Anterior cingulate cortex (tissue), 58 donors: ENCODE results near the gene ARPIN.
"Not testable (repeated sequence)": the region's sequence is repeated elsewhere in the genome, so short reads cannot be mapped to it uniquely, and the experiment has no call there.

Experiments
- DNase-seq, 58 donors: peaks; one replicate each; lab custom pipeline; 2025; lab: John Stamatoyannopoulos, UW

ARPIN gene

DNA sequence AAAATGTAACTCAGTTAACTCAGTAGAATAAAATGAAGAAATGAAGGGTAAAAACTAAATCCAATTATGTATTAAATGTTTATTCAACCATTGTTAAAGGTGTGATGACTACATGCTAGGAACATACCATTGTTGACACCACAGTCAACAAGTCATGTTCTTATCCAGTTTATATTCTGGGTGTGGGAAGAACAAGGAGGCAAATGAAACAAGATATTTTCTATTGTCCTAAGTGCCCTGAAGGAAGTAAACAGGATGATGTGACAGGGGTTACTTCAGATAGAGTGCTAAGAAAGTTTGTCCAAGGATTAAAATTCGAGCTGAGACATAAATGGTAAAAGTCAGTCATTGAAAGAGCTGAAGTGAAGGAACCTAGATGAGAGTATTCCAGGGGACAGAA lies 32.0 kb downstream of the ARPIN start:
- no peak for DNase-seq

DNA sequence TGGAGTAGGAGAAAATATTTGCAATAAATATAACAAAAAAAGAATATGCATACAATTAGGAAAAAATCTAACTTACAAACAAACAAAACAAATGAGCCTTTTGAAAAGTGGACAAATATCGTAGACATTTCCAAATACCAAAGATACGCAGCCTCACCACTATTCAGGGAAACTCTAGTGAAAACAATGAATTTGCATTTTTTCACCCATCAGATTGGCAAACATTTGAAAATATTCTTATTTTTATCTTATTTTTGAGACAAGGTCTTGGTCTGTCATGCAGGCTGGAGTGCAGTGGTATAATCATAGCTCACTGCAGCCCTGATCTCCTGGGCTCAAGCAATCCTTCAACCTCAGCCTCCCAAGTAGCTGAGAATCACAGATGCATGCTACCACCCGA lies 34.4 kb downstream of the ARPIN start:
- DNase-seq = no peak

DNA sequence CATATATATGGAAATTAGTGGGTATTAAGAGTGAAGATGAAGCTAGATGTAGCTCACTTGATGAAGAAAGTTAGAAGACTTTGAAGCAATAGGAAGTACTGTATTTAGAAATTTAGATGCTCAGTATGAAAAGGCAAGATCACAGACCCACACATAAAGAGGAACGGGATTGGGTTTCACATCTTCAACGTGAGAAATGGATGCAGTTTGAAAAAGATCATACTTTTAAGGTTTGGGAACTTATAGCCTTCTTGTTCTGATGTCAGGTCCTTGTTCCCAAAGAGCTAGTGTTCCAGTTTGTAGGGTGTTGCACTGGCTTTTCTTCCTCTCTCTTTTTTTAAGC lies 35.7 kb downstream of the ARPIN start:
- DNase-seq = no peak

DNA sequence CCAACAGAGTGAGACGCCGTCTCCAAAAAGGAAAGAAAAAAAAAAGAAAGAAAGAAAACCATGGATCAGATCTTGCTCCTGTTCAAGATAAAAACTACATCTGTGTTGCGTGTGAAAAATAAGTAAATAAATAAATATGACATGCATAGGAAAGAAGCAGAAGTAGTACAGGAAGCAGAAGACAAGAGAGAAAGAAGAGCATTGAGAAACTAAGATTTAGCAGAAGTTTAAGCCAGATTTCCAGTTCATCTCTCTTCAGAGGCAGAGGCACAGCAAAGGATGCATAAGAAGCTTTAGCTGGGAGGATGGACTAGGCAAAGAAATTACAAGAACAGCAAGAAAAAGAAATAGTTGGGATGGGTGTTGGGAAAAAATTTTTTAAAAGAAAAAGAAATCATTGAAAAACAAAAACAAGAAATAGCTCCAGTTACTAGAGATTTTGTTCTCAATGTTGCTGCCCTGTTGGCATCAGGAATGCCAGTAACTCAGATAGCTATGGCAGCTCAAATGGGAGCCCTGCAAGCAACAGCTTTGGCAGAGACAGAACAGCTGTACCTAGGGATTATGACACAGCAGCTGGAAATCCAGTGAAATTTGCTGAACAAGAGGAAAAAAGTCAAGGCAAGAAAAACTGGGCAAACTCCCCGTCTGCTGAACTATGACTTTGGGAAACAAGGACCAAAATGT lies 36.2 kb downstream of the ARPIN start:
- no peak for DNase-seq

DNA sequence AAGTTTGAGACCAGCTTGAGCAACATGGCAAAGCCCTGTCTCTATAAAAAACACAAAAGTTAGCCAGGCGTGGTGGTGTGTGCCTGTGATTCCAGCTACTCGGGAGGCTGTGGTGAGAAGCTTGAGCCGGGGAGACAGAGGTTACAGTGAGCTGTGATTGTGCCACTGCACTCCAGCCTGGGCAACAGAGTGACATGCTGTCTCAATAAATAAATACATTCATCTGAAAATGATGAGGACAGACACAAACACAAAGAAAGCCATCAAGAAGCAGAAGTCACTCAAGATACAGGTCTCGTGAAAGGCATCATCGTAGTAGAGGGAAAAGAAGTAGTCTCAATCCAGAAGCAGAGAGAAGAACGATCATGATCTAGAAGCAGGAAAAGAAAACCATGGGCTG lies 37.0 kb downstream of the ARPIN start:
- DNase-seq = no peak

DNA sequence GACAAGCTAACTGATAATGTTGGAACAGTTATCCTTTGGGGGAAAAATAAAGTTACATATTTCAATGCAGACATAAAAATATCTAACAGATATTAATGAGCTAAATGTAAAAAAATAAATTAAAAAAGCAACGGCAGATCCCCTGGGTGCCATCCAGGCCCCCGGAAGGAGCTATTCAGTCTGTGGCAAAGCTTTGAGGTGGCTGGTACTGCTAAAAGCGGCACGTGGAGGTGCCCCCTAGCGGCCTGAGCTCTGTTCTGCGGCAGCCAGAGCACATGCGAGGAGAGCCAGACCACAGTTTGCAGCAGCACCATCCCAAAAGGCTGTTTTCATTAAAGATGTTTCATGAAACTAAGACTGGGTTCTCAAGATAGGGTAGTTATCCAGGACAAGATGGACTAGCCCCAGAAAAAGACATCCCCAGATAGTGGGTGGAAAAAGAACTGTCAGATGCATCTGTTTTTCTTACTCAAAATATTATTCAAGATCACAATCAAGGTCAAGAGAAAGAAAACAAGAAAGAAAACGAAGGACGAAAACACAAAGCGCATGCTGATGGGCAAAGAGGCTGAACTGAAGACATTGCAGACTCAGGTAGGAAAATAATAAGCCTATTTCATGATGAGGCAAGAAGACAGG lies 37.7 kb downstream of the ARPIN start:
- peak in 55 of 58 donors; percentile 20 to 89 (median 57) for DNase-seq

DNA sequence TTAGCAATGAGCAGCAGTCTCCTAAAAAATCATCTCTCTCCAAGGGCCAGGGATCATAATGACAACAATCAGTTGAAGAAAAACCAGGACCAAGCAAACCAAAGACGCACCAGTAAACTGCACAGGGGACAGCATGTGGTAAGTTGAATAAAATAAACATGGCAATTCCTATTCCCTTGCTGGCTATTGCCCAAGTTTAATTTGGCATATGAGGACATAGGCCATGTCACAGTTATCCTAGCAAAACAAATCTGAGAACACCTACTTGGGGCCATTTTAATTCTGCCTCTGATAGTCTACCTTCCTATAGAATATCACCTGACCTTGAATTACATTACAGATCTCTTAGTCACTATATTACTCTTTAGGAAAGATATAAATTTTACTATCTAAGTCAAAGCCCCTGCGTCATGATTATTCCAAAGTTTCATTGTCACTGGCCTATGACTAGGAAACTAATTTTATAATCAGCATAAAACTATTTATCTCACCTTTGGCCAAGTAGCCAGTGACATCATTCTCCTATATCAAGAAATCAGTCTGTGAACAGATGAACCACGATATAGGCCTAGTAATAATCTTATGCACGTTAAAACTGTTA lies 42.0 kb downstream of the ARPIN start:
- DNase-seq = no peak

DNA sequence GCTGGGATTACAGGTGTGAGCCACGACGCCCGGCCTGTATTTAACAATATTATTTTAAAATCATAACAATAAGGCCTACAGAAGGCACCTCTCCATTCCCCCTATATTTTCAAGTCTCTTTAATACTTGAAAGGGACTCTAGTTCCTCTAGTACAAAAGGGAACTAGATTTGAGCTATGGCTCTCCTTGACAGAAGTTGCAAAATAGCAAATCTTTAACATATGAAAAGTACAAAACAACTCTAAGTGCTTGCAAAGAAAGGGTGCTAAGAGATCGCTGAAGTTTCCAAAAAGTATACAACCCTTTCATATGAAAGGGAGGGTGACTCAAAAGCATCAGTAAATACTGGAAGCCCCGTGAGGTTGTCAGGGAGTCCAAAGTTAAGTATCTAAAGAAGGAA lies 42.7 kb downstream of the ARPIN start:
- DNase-seq = no peak

DNA sequence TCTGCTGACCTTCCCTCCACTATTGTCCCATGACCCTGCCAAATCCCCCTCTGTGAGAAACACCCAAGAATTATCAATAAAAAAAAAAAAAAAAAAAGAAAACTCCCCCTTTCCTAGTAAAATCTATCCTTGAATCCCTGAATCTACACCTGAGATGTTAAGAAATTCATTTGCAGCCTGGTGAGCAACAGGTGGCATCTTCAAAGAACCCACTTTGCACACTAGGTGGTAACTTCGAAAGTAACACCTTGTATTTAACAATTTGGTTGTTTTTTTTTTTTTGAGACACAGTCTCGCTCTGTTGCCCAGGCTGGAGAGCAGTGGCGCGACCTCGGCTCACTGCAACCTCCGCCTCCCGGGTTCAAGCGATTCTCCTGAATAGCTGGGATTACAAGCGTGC lies 43.3 kb downstream of the ARPIN start:
- DNase-seq = not testable (repeated sequence)

DNA sequence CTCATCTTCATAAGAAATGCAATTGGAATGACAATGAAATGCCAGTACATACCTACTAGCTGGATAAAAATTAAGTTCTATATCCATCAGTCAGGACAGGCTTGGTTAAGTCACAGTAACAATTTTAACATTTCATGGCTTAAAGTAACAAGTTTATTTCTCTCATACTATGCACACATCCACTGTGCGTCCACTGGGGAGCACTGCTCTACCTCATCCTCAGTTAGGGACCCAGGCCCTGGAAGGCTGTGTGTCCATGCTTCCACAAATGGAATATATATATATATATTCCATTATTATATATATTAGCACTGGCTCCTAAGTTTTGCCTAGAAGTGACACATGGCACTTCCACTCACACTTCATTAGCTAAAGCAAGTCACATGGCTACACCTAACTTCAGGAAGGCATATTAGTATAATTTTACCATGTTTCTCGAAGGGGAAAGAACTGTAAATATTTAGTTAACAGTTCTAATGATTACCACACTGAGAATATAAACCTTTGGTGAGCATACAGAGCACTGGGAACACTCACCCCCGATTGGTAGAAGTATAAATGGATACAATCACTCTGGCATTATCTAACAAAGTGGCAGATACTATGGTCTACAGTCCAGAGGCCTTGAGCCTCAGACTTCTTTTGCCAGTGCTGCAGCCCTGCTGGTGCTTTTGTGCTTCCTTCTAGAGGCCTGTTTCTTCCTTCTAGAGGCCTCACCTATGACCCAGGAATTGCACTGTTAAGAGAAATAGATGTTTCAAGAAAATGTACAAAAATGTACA lies 47.6 kb downstream of the ARPIN start:
- DNase-seq = no peak

DNA sequence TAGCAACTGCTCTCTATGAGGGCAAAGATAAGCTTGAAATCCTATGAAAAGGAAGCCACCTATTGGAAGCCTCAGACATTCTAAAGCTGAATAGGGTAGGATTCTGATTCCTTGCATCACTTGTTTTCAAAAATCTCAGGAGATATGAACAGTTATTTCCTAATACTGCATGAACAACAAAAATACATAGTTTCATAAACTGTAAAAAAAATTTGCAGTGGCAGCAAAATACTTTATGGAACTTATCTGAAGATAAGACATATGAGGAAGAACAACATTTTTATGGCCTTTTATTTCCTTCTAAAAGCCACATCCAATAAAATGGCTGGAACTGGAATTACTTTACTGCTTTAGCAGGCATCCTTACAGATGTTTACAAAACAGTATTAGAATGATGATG lies 48.8 kb downstream of the ARPIN start:
- DNase-seq = no peak

DNA sequence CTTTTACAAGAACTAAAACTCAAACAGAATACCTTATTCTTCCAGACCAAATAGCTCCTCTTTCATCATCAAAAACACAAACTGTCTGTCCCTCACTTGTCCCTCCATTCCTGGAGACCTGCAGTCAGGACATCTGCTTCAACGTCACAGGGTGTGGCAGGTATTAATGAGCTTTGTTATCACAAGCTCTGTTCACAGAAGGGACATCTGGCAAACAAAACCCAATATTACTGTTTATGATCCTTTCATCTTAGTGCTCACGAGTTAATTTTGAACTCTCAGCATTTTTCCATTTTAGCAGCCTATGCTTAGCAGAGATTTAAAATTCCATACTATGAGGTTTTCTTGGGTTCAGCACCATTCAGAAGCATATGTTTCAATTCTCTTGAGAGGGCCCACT lies 51.9 kb downstream of the ARPIN start:
- DNase-seq = no peak

DNA sequence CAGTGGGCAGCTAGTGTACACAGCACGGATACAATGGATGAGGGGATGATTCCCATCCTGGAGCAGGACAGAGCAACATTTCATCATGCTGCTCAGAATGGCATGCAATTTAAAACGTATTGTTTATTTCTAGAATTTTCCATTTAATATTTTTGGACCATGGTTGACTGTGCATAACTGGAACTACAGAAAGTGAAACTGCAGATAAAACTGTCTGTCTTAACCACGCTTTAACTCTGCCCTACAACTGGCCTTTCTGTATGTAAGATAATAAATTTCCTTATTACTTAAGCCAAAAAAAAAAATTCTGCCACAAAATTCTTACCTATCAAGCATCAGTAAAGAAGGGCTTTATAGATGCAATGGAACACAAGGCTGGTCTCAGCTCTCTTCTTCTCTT lies 52.3 kb downstream of the ARPIN start:
- no peak for DNase-seq

DNA sequence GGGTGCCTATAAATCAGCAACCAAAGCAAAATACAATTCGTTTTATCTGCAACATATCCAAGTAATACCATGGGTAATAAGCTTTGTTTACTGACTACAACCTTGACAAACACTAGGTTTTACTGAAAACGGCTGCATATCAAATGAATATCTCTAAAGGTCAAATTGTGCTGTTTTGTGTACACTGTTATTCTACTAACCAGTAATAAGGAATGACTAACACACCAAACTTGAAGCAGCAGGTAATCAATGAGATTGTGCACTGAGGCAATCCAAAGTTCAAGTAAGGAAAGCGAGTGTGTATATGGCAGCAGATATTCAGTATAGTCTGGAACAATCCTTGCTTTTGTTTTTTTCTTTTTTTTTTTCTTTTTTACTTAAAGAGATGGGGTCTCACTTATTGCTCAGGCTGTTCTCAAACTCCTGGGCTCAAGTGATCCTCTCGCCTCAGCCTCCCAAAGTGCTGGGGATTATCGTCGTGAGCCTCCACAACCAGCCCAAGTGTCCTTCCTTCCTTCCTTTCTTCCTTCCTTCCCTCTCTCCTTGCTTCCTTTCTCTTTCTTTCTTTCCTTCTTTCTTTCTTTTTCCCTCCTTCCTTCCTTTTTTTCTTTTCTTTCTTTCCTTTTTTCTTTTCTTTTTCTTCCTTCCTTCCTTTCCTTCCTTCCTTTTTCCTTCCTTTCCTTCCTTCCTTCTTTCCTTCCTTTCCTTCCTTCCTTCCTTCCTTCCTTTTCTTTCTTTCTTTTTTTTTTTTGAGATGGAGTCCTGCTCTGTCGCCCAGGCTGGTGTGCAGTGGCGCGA lies 53.9 kb downstream of the ARPIN start:
- DNase-seq = no peak

DNA sequence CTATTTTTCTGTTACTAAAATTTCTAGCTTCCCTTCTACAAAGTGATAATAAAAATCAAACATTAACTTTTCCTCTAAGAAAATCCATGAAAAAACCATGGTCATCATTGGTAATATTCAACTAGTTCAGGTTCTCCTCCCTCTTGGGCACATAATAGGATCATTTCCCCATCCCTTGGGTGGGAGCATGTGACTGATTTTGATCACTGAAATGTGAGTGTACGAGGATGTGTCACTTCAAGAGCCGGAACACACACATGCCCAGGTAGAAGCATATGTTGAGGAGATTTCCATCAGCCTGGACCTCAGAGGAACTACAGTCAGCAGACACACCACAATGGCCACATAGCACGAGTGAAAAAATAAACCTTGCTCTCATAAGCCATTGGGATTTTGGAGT lies 55.1 kb downstream of the ARPIN start:
- no peak for DNase-seq

DNA sequence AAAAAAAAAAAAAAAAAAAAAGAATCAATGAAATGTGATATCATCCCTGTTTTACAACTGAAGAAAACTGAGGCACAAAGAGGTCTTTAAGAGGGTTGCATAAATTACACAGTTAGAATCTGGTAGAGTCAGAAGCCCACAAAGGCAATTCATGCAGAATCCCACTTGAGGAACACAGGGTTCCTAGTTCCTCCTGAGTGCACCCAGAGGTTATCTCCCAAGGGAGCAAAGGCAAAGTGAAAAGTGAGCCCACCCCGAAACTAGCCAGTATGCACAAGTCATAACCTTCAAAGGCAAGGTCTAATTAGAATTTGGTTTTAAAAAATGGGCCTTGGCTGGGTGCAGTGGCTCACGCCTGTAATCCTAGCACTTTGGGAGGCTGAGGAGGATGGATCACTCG lies 56.8 kb downstream of the ARPIN start:
- no peak for DNase-seq

DNA sequence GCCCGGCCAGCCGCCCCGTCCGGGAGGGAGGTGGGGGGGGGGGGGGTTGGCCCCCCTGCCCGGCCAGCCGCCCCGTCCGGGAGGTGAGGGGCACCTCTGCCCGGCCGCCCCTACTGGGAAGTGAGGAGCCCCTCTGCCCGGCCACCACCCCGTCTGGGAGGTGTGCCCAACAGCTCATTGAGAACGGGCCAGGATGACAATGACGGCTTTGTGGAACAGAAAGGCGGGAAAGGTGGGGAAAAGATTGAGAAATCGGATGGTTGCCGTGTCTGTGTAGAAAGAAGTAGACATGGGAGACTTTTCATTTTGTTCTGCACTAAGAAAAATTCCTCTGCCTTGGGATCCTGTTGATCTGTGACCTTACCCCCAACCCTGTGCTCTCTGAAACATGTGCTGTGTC lies 57.9 kb downstream of the ARPIN start:
- not testable (repeated sequence) for DNase-seq

DNA sequence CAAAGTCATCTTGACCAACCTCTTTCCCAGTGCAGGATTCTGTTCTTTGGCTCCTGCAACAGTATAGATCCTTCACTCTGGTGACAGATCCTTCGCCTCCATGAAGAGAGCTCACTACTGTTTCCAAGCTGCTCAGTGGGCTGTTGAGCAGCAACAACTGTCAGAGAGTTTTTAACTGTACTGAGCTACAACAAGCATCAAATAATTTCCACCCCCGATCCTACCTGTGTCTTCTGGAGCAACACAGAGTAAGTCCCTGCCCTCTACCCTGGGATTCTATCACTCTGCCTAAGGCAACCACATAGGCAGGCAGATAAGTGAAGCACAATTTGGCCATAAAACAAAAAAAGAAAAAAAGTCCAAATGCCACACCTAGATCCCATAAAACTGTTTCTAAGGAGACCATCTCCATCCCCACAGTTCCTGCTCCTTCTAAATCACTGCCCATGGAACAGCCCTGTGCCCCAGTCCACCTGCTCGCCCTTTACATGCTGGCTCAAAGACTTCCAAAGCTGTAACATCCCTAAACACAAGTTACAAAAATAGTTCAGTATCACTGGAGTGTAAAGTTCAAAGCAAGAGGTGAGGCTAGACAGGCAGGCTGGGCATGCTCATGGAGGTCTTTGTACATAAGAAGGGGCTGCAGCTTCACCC lies 60.3 kb downstream of the ARPIN start:
- no peak for DNase-seq

DNA sequence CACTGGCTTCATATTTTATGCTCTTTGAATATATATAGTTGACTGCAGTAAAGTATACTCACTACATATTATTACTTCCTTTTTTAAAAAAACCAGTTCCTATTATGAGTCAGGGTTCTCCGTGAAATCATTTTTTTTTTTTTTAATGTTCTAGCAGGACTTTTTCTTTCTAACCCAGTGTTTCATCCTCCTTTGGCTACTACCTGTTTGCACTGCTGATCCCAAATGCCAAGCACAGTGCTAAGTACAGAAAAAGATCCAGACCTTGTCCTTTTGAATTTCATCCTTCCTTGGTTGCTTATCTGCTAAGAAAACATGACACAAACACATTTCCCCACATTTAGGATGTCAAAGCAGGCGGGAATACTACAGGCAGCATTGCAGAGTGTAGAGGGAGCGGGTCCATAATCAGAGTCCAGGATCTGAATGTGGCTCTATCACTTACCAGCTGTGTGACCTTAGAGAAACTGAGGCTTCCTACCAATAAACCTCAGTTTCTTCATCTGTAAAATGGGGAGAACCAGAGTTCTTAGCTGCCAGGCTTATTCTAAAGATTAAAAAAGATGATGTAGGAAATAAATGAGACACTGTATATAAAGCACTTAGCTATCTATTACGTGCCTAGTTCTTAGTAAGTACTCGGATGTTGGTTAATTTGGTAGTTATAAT lies 60.9 kb downstream of the ARPIN start:
- DNase-seq = no peak

DNA sequence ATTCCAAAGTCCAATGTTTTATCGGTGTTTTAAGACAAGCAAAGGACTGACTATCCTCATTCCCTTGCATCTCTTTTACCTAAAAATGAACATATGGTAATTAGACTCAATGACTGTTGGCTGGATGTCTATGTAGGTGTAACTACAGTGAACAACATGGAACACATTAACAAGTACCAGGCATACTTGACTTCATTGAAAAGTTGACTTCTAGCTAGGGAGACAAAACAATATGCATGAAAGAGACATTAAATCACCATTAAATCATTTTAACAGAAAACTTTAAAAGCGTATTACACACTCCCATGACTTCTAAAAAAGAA lies 63.8 kb downstream of the ARPIN start:
- DNase-seq = no peak
